Activated naive CD4-positive, alpha-beta T cell treated with anti-CD3 and anti-CD28 coated beads for 36 hours (primary cell): ENCODE results near the gene JARID2. TPM values are rescaled to one million over a fixed set of nuclear protein-coding genes. Genes with fewer than 3 reads are reported as not detected.

ENCODE experiments used
- CTCF ChIA-PET: fragments of 350-600 bp; sonication (Branson Sonifier 250); formaldehyde crosslinking; loops from one replicate; lab custom pipeline; 2021; ENCODE audit warnings: antibody characterized with exemption; lab: Charles Lee
- DNase-seq: peaks from one replicate; pipeline ENCODE4 v3.0.0-alpha.2; 2020
- H3K27ac Mint-ChIP-seq: one replicate; pipeline ENCODE4 v1.8.0; 2021; ENCODE audit warnings: mild to moderate bottlenecking, mixed read lengths
- H3K27me3 Mint-ChIP-seq: one replicate; pipeline ENCODE4 v1.8.0; 2021; ENCODE audit warnings: low read depth, mixed read lengths
- H3K36me3 Mint-ChIP-seq: one replicate; pipeline ENCODE4 v1.8.0; 2021; ENCODE audit warnings: low read depth, mixed read lengths
- H3K4me1 Mint-ChIP-seq: one replicate; pipeline ENCODE4 v1.8.0; 2021; ENCODE audit warnings: low read depth, mixed read lengths
- H3K4me3 Mint-ChIP-seq: one replicate; pipeline ENCODE4 v1.8.0; 2021; ENCODE audit warnings: mild to moderate bottlenecking, moderate library complexity, mixed read lengths
- H3K9me3 Mint-ChIP-seq: one replicate; pipeline ENCODE4 v1.8.0; 2021; ENCODE audit warnings: mixed read lengths
- intact Hi-C: fragments of 100-400 bp; cut with micrococcal nuclease; formaldehyde crosslinking; loops from one replicate; pipeline ENCODE4 v1.15.1; 2023
- total RNA-seq, 2 experiments: library from RNA; stranded (reverse); gene quantifications; one replicate each; pipeline ENCODE4 v1.2.3, GENCODE V29; 2021

The JARID2 gene
- total RNA-seq, 2 experiments from 2014 or later = 26.6 to 27.7 TPM

GRCh38 chr6:15465212-15465611 is 219.3 kb downstream of the JARID2 start:
- intact Hi-C loops = no loop called here
- Mint-ChIP-seq H3K4me3 (no peak overlapping the region), H3K27me3 (no peaks in the 10 kb centered on the region), H3K36me3 (peaks cover 16% of the 10 kb centered on the region), H3K27ac (no peak overlapping the region), H3K9me3 (no peaks in the 10 kb centered on the region), H3K4me1 (peaks cover 42% of the 10 kb centered on the region)
- no peak for DNase-seq
- CTCF ChIA-PET = no interaction called here

DNA sequence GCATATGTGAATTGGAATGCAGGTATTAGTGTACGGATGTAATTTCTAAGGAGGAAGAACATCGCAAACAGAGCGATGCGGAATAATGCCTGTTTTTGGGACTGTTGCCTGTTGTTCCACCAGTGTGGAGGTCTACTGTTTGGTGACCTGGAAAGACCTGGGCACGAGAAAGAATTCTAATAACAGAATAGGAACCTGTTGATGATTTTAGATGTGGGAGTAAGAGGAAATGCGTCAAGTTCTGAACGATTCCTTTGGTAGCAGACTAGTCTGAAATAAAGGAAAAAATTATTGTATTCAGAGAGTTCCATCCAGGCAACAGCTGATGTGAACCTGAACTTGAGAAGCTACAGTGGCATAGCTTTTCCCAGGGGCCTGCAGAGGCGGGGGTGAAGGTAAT is 224.9 kb downstream of the JARID2 start:
- Mint-ChIP-seq H3K27ac (no peak overlapping the region), H3K27me3 (no peaks in the 10 kb centered on the region), H3K36me3 (peaks cover 34% of the 10 kb centered on the region), H3K4me3 (no peak overlapping the region), H3K9me3 (no peaks in the 10 kb centered on the region), H3K4me1 (peaks cover 13% of the 10 kb centered on the region)
- CTCF ChIA-PET = interaction anchor here (0.6 to 1.4 kb wide), 3 partner anchors 9 to 444 kb away, joined by 3 to 4 read pairs (median 4); no protein-coding TSS in a partner anchor
- intact Hi-C loops = no loop called here
- DNase-seq = no peak

DNA sequence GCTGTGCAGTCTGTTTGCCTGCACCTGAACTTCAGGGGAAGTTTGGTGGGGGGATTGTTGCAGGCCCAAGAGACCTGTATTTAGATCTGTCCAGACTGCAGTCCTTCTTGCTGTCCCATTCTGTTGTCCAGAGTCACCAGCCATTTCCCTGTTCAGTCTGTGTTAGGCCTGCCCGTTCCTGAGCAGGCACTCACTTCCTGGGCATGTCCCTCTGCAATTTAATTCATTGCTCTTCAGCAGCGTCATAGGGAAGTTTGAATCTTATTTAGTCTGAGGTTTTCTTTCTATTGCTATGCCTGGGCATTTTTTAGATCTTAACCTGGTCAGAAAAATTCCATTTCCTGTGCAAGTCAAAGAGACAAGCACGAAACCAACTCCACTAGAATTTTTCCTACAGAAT is 226.8 kb downstream of the JARID2 start:
- Mint-ChIP-seq H3K9me3 (no peaks in the 10 kb centered on the region), H3K36me3 (peaks cover 35% of the 10 kb centered on the region), H3K27ac (no peak overlapping the region), H3K27me3 (no peaks in the 10 kb centered on the region), H3K4me3 (no peak overlapping the region), H3K4me1 (peaks cover 15% of the 10 kb centered on the region)
- intact Hi-C loops = no loop called here
- DNase-seq = no peak
- CTCF ChIA-PET = no interaction called here

DNA sequence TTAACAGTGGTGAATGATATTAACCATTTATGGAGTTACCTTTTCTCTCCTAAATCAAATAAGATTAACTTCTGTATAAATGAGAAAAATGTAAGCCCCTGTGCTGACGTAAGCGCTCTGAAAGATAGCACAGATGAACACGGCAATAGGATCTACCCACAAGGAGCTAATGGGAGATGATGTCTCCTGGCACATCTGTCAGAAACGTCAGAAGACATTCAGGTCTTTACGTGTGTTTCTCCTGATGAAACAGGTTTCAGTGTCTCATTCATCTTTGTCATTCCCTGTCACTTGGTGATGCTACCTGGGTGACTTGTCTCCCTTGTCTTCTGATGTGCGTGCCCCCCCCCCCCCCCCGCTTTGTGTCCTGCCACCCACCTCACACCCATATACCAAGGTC is 227.3 kb downstream of the JARID2 start:
- peaks cover 20% of the 10 kb centered on the region for H3K4me1 Mint-ChIP-seq
- DNase-seq = no peak
- no peak overlapping the region for H3K27ac Mint-ChIP-seq

GRCh38 chr6:15473741-15474161 is 227.9 kb downstream of the JARID2 start:
- CTCF ChIA-PET = interaction anchor here (0.9 kb wide), 1 partner anchor 10 kb away, joined by 4 read pairs; no protein-coding TSS in a partner anchor
- Mint-ChIP-seq H3K4me1 (peaks cover 23% of the 10 kb centered on the region), H3K27me3 (no peaks in the 10 kb centered on the region), H3K4me3 (no peak overlapping the region), H3K36me3 (peaks cover 29% of the 10 kb centered on the region), H3K9me3 (no peaks in the 10 kb centered on the region), H3K27ac (no peak overlapping the region)
- intact Hi-C loops = no loop called here
- no peak for DNase-seq

More for the DNA sequence above, 227.3 kb downstream of the JARID2 start:
- Mint-ChIP-seq H3K36me3 (peaks cover 34% of the 10 kb centered on the region), H3K27me3 (no peaks in the 10 kb centered on the region), H3K4me3 (no peak overlapping the region), H3K9me3 (no peaks in the 10 kb centered on the region)
- CTCF ChIA-PET = no interaction called here
- intact Hi-C loops = no loop called here

GRCh38 chr6:15474196-15474595 is 228.3 kb downstream of the JARID2 start:
- H3K9me3 Mint-ChIP-seq = no peaks in the 10 kb centered on the region
- H3K4me3 Mint-ChIP-seq = no peak overlapping the region
- H3K36me3 Mint-ChIP-seq = peaks cover 29% of the 10 kb centered on the region
- H3K4me1 Mint-ChIP-seq = peaks cover 27% of the 10 kb centered on the region
- H3K27me3 Mint-ChIP-seq = no peaks in the 10 kb centered on the region
- DNase-seq = no peak
- CTCF ChIA-PET = interaction anchor here (0.6 to 0.9 kb wide), 2 partner anchors 10 to 1344 kb away, joined by 4 read pairs; no protein-coding TSS in a partner anchor
- no peak overlapping the region for H3K27ac Mint-ChIP-seq
- intact Hi-C loops = no loop called here

- Mint-ChIP-seq H3K9me3 (no peaks in the 10 kb centered on the region), H3K4me1 (peaks cover 35% of the 10 kb centered on the region), H3K27ac (no peak overlapping the region), H3K4me3 (no peak overlapping the region), H3K36me3 (peaks cover 29% of the 10 kb centered on the region), H3K27me3 (no peaks in the 10 kb centered on the region)
- DNase-seq = no peak
- intact Hi-C loops = no loop called here
- CTCF ChIA-PET = interaction anchor here (0.6 to 1.1 kb wide), 2 partner anchors 15 to 370 kb away, joined by 3 to 4 read pairs; no protein-coding TSS in a partner anchor
Measured at GRCh38 chr6:15475261-15475660, 229.4 kb downstream of the JARID2 start.

- CTCF ChIA-PET = interaction anchor here (0.6 to 1.1 kb wide), 2 partner anchors 14 to 553 kb away, joined by 3 to 4 read pairs; no protein-coding TSS in a partner anchor
- H3K36me3 Mint-ChIP-seq = peaks cover 29% of the 10 kb centered on the region
- H3K4me1 Mint-ChIP-seq = peaks cover 41% of the 10 kb centered on the region
- H3K27me3 Mint-ChIP-seq = no peaks in the 10 kb centered on the region
- no peaks in the 10 kb centered on the region for H3K9me3 Mint-ChIP-seq
- H3K4me3 Mint-ChIP-seq = no peak overlapping the region
- intact Hi-C loops = no loop called here
- DNase-seq = no peak
- no peak overlapping the region for H3K27ac Mint-ChIP-seq
Measured at GRCh38 chr6:15475872-15476271, 230.0 kb downstream of the JARID2 start.

DNA sequence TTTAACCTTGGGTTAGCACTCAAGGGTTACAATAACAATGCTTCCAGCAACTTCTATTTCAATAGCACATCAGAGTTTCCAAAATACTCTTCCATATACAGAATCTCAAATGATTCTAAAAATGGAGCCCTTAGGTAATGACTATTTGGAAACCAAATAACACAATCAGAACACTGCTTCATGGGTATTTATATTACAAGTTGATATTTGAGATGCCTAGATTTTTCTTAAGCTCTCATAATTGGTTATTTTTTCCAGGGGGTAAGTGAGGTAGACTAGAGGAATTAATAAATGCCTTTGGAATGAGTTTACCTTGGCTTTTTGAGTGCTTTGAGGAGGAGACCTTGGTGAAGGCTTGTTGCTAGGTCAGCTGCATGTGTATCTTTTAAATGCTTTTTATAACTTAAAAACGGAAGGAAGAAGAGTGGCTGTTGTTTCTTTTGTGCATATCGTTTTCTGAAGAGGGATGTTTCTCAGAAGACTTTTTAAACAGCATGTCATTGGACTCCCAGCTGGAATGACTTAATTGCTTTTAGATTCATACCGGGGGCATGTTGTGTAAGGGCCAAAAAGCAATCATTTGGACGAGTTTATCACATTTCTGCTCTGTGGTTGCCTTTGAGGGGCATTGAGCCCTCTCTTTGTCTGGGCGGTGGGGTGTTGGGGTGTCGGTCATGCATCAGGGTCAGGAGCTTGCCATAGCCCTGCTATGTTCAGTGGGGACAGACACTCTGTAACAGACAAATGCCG is 230.9 kb downstream of the JARID2 start:
- CTCF ChIA-PET = no interaction called here
- Mint-ChIP-seq H3K9me3 (no peaks in the 10 kb centered on the region), H3K36me3 (peaks cover 29% of the 10 kb centered on the region), H3K27me3 (no peaks in the 10 kb centered on the region), H3K4me1 (peaks cover 50% of the 10 kb centered on the region), H3K27ac (no peak overlapping the region), H3K4me3 (no peak overlapping the region)
- intact Hi-C loops = no loop called here
- no peak for DNase-seq

- Mint-ChIP-seq H3K9me3 (no peaks in the 10 kb centered on the region), H3K27me3 (no peaks in the 10 kb centered on the region), H3K27ac (no peak overlapping the region), H3K4me1 (peaks cover 57% of the 10 kb centered on the region), H3K4me3 (no peak overlapping the region), H3K36me3 (peaks cover 25% of the 10 kb centered on the region)
- DNase-seq = no peak
- intact Hi-C loops = no loop called here
- CTCF ChIA-PET = no interaction called here
Measured at GRCh38 chr6:15477746-15478145, 231.9 kb downstream of the JARID2 start.

DNA sequence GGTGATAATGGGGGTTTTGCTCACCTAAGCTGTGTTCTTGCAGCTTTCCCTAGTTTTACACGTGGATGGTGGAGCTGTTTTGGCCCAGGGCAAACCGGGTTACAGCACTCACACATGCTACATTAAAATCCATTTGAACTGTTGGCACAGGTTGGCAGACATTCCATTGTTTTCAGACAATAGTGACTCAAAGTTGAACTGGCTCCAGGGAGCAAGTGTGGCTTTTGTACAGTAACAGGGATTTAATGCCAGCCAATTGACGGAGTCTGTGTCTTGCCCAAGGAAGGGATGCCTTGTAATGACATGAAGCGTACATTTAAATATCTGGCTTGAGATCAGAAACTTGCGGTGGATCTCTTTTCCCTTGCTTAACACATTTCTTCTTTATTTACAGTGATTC is 233.9 kb downstream of the JARID2 start:
- no peaks in the 10 kb centered on the region for H3K9me3 Mint-ChIP-seq
- H3K27ac Mint-ChIP-seq = no peak overlapping the region
- no peaks in the 10 kb centered on the region for H3K27me3 Mint-ChIP-seq
- H3K36me3 Mint-ChIP-seq = peaks cover 14% of the 10 kb centered on the region
- no peak overlapping the region for H3K4me3 Mint-ChIP-seq
- intact Hi-C loops = loop anchor here (10.0 kb wide), 1 partner anchor 845 kb away; no protein-coding TSS in a partner anchor
- peaks cover 59% of the 10 kb centered on the region for H3K4me1 Mint-ChIP-seq
- no peak for DNase-seq
- CTCF ChIA-PET = interaction anchor here (0.6 kb wide), 2 partner anchors 51 to 1685 kb away, joined by 3 to 7 read pairs; no protein-coding TSS in a partner anchor

GRCh38 chr6:15480525-15480924 is 234.7 kb downstream of the JARID2 start:
- intact Hi-C loops = loop anchor here (10.0 kb wide), 1 partner anchor 846 kb away; no protein-coding TSS in a partner anchor
- Mint-ChIP-seq H3K27me3 (no peaks in the 10 kb centered on the region), H3K4me3 (no peak overlapping the region), H3K36me3 (peaks cover 6% of the 10 kb centered on the region), H3K9me3 (no peaks in the 10 kb centered on the region), H3K4me1 (peaks cover 55% of the 10 kb centered on the region), H3K27ac (no peak overlapping the region)
- DNase-seq = no peak
- CTCF ChIA-PET = interaction anchor here (0.6 kb wide), 3 partner anchors 52 to 1686 kb away, joined by 3 to 7 read pairs (median 4); no protein-coding TSS in a partner anchor
